ENCODE measurements around the gene AUTS2. TPM values are rescaled to one million over a fixed set of nuclear protein-coding genes. Genes with fewer than 3 reads are reported as not detected.

The AUTS2 gene
- total and polyA plus RNA-seq, 10 of the 15 experiments (the other 5 are each of a cell fraction or from before 2014, with no cell fraction given), result 6.4 to 55.6 (median 21.6) TPM

GRCh38 chr7:70042533-70042932 lies 444.3 kb downstream of the AUTS2 start:
- Histone ChIP-seq H3K27me3 (replicated peaks in 1 of 2; ENCODE audit: control insufficient read depth in 2 of 2, insufficient read depth in 2 of 2, low read length in 1 of 2) (no peaks in the 10 kb centered on the region), H3K9ac (ENCODE audit: control insufficient read depth, insufficient read depth, low read length) (no peak overlapping the region), H4K20me1 (ENCODE audit: control insufficient read depth, insufficient read depth) (no peaks in the 10 kb centered on the region), H2AFZ (ENCODE audit: control insufficient read depth, low read depth, low read length) (no peak overlapping the region), H3K4me2 (ENCODE audit: control insufficient read depth, insufficient read depth) (no peak overlapping the region), H3K4me3 (no peak overlapping the region), H3K79me2 (ENCODE audit: control insufficient read depth, insufficient read depth, low read length) (no peaks in the 10 kb centered on the region), H3K9me3 (replicated peaks; ENCODE audit: control insufficient read depth, insufficient read depth, low read length) (no peaks in the 10 kb centered on the region), H3K27ac (ENCODE audit: control insufficient read depth, insufficient read depth) (no peak overlapping the region), H3K36me3 (ENCODE audit: control insufficient read depth in 2 of 2, insufficient read depth in 2 of 2, low read length in 1 of 2) (no peaks in the 10 kb centered on the region), H3K4me1 (ENCODE audit: control insufficient read depth, insufficient read depth, low read length) (no peaks in the 10 kb centered on the region)
- in situ Hi-C loops (cut with MboI) (no loop called here), intact Hi-C loops (cut with micrococcal nuclease; ENCODE audit: unreplicated experiment) (loop anchor here (5.0 to 10.0 kb wide), 3 partner anchors 120 to 655 kb away; no protein-coding TSS in a partner anchor)
- 44% methylated on average over 3 of the region's 3 CpGs for WGBS (ENCODE audit: insufficient coverage, insufficient replicate concordance, low lambda C conversion rate, missing lambda C conversion rate)
- RAD21 ChIA-PET (ENCODE audit: unreplicated experiment), result interaction anchor here (0.6 to 2.5 kb wide), 12 partner anchors 10 to 716 kb away, joined by 3 to 22 read pairs (median 4); no protein-coding TSS in a partner anchor
- FAIRE-seq (no peak), ATAC-seq (peak; percentile 63), DNase-seq (ENCODE audit: low read depth, low spot score) (no peak)
- CTCF ChIA-PET, result interaction anchor here (0.5 to 3.1 kb wide), 21 partner anchors 9 to 666 kb away, joined by 3 to 23 read pairs (median 4); no protein-coding TSS in a partner anchor
- no peak for TF ChIP-seq SPI1 (IDR thresholded peaks at IDR 0.05; ENCODE audit: borderline replicate concordance, insufficient read depth, low read depth, low read length)
- peak; percentile 47; the same call in 1 of the 2 replicates for TF ChIP-seq NR2F1 (conservative IDR thresholded peaks at IDR 0.05)
- peak; percentile 57; the same call in 1 of the 2 replicates for TF ChIP-seq RUNX3 (IDR thresholded peaks at IDR 0.05; ENCODE audit: low read length)
- TF ChIP-seq BRCA1 (IDR thresholded peaks at IDR 0.05; ENCODE audit: low read depth, low read length), result no peak
- TF ChIP-seq RAD21 (IDR thresholded peaks at IDR 0.05; ENCODE audit: insufficient read depth, low read depth, low read length), result peak; percentile 18; the same call in 1 of the 2 replicates
- TF ChIP-seq NKRF (conservative IDR thresholded peaks at IDR 0.05), result no peak
- peak; percentile 84 for TF ChIP-seq HSF1 (IDR thresholded peaks at IDR 0.05; ENCODE audit: low read depth, low read length)
- no peak for TF ChIP-seq BCL3 (IDR thresholded peaks at IDR 0.05; ENCODE audit: borderline replicate concordance, insufficient read depth, low read depth, low read length, poor library complexity, severe bottlenecking)
- TF ChIP-seq SP1 (IDR thresholded peaks at IDR 0.05; ENCODE audit: low read depth, low read length), result no peak
- no peak for TF ChIP-seq ZNF622 (IDR thresholded peaks at IDR 0.05)
- TF ChIP-seq BCLAF1 (IDR thresholded peaks at IDR 0.05), result no peak
- SMC1A ChIA-PET (ENCODE audit: uncharacterized antibody, unreplicated experiment), result interaction anchor here (0.7 to 3.0 kb wide), 23 partner anchors 8 to 732 kb away, joined by 3 to 17 read pairs (median 4); no protein-coding TSS in a partner anchor
- POLR2A ChIA-PET, result no interaction called here
- no TSS peak for BruUV-seq (replicated peaks)

All from GM12878 (cell line).